Hepatocyte (in vitro differentiated cells): ENCODE data around the gene CENPP. TPM values are rescaled to one million over a fixed set of nuclear protein-coding genes. Genes with fewer than 3 reads are reported as not detected.

Source experiments
- DNase-seq: peaks from one replicate; pipeline ENCODE4 v3.0.0-alpha.2; 2016; ENCODE audit warnings: low spot score
- H2AFZ ChIP-seq: fragments of 200-600 bp; sonication (generic); 2 replicates; pipeline ENCODE4 v1.6.0; 2016; ENCODE audit warnings: antibody characterized with exemption, mild to moderate bottlenecking
- H3K27ac ChIP-seq: fragments of 200-600 bp; sonication (generic); 2 replicates; pipeline ENCODE4 v1.5.1; 2016; ENCODE audit warnings: mild to moderate bottlenecking
- H3K27me3 ChIP-seq: fragments of 200-600 bp; sonication (generic); 2 replicates; pipeline ENCODE4 v1.6.1; 2016
- H3K36me3 ChIP-seq: fragments of 200-600 bp; sonication (generic); replicated peaks from 2 replicates; pipeline ENCODE4 v1.5.1; 2016; ENCODE audit warnings: low read depth; ENCODE audit not compliant: insufficient read depth
- H3K4me1 ChIP-seq: fragments of 200-600 bp; sonication (generic); 2 replicates; pipeline ENCODE4 v1.5.1; 2016; ENCODE audit warnings: mild to moderate bottlenecking, moderate library complexity; ENCODE audit not compliant: insufficient read depth
- H3K4me2 ChIP-seq: fragments of 200-600 bp; sonication (generic); 2 replicates; pipeline ENCODE4 v1.6.0; 2016
- H3K4me3 ChIP-seq: fragments of 200-600 bp; sonication (generic); 2 replicates; pipeline ENCODE4 v1.5.1; 2016; ENCODE audit warnings: mild to moderate bottlenecking
- H3K79me2 ChIP-seq: fragments of 200-600 bp; sonication (generic); 2 replicates; pipeline ENCODE4 v1.6.0; 2017; ENCODE audit warnings: mild to moderate bottlenecking
- H3K9me2 ChIP-seq: fragments of 200-600 bp; sonication (generic); replicated peaks from 2 replicates; pipeline ENCODE4 v1.6.0; 2017; ENCODE audit warnings: mild to moderate bottlenecking; ENCODE audit not compliant: insufficient read depth
- H3K9me3 ChIP-seq: fragments of 200-600 bp; sonication (generic); 2 replicates; pipeline ENCODE4 v1.5.1; 2016; ENCODE audit warnings: low read depth, mild to moderate bottlenecking
- H4K20me1 ChIP-seq: fragments of 200-600 bp; sonication (generic); 2 replicates; pipeline ENCODE4 v1.6.0; 2016; ENCODE audit warnings: mild to moderate bottlenecking; ENCODE audit not compliant: insufficient read depth, poor library complexity, severe bottlenecking
- CTCF ChIP-seq: fragments of 200-600 bp; sonication (generic); IDR thresholded peaks from 2 replicates; pipeline ENCODE4 v1.5.1; 2016; ENCODE audit warnings: antibody characterized with exemption, mild to moderate bottlenecking; ENCODE audit not compliant: poor library complexity
- EZH2 ChIP-seq: fragments of 200-600 bp; sonication (generic); IDR thresholded peaks from 2 replicates; pipeline ENCODE4 v1.6.1; 2016; ENCODE audit warnings: antibody characterized with exemption, mild to moderate bottlenecking, borderline replicate concordance
- EZH2phosphoT487 ChIP-seq: fragments of 200-600 bp; sonication (generic); IDR thresholded peaks from one replicate; pipeline ENCODE4 v1.6.1; 2018; ENCODE audit warnings: antibody characterized with exemption, mild to moderate bottlenecking, low read depth, moderate library complexity; ENCODE audit not compliant: unreplicated experiment, severe bottlenecking
- WGBS: methylation state at CpG from one replicate; pipeline ENCODE4 v1.1.6; 2016; ENCODE audit warnings: low lambda C conversion rate; ENCODE audit errors: missing lambda C conversion rate; 5-methylcytosine and 5-hydroxymethylcytosine counted together
- polyA plus RNA-seq: library from polyadenylated mRNA; unstranded; fragments of >200 nt; fragmentation: Nextera tagmentation; extraction: Ambion mirVana; gene quantifications from 2 replicates; pipeline ENCODE4 v1.2.1, GENCODE V29; 2016
- total RNA-seq: library from RNA; depleted of rRNA; stranded (reverse); fragments of >200 nt; gene quantifications from 2 replicates; pipeline ENCODE4 v1.2.3, GENCODE V29; 2014

Gene CENPP
- total and polyA plus RNA-seq, 2 experiments from 2014 or later: 5.1 to 5.9 TPM

- Histone ChIP-seq H3K79me2 (no peaks in the 10 kb centered on the region), H3K4me3 (no peak overlapping the region), H2AFZ (no peak overlapping the region), H3K9me2 (no peaks in the 10 kb centered on the region), H3K27ac (no peak overlapping the region), H3K36me3 (no peaks in the 10 kb centered on the region), H3K4me1 (no peaks in the 10 kb centered on the region), H4K20me1 (no peaks in the 10 kb centered on the region), H3K27me3 (no peaks in the 10 kb centered on the region), H3K9me3 (no peaks in the 10 kb centered on the region), H3K4me2 (no peak overlapping the region)
- DNase-seq: no peak
- WGBS: 97% methylated on average over 26 of the region's 26 CpGs
- TF ChIP-seq CTCF (no peak), EZH2phosphoT487 (no peak), EZH2 (no peak)
Measured at GRCh38 chr9:92637886-92638620, 312.3 kb downstream of the CENPP start.

GRCh38 chr9:92638621-92639101, 312.9 kb downstream of the CENPP start:
- H3K9me3 ChIP-seq: no peaks in the 10 kb centered on the region
- no peaks in the 10 kb centered on the region for H3K9me2 ChIP-seq
- H3K27ac ChIP-seq: no peak overlapping the region
- H3K27me3 ChIP-seq: no peaks in the 10 kb centered on the region
- no peaks in the 10 kb centered on the region for H3K4me1 ChIP-seq
- 93% methylated on average over 5 of the region's 5 CpGs for WGBS
- H3K4me3 ChIP-seq: no peak overlapping the region
- H2AFZ ChIP-seq: no peak overlapping the region
- no peak for DNase-seq
- no peaks in the 10 kb centered on the region for H4K20me1 ChIP-seq
- no peaks in the 10 kb centered on the region for H3K79me2 ChIP-seq
- no peaks in the 10 kb centered on the region for H3K36me3 ChIP-seq
- TF ChIP-seq EZH2: no peak
- TF ChIP-seq EZH2phosphoT487: no peak
- no peak for TF ChIP-seq CTCF
- no peak overlapping the region for H3K4me2 ChIP-seq

- Histone ChIP-seq H2AFZ (no peak overlapping the region), H3K4me2 (no peak overlapping the region), H3K27me3 (no peaks in the 10 kb centered on the region), H3K9me2 (no peaks in the 10 kb centered on the region), H4K20me1 (no peaks in the 10 kb centered on the region), H3K79me2 (no peaks in the 10 kb centered on the region), H3K36me3 (no peaks in the 10 kb centered on the region), H3K4me3 (no peak overlapping the region), H3K27ac (no peak overlapping the region), H3K4me1 (no peaks in the 10 kb centered on the region), H3K9me3 (no peaks in the 10 kb centered on the region)
- no peak for TF ChIP-seq EZH2
- WGBS: 95% methylated on average over 7 of the region's 7 CpGs
- DNase-seq: no peak
Measured at GRCh38 chr9:92639124-92639523, 313.4 kb downstream of the CENPP start.

DNA sequence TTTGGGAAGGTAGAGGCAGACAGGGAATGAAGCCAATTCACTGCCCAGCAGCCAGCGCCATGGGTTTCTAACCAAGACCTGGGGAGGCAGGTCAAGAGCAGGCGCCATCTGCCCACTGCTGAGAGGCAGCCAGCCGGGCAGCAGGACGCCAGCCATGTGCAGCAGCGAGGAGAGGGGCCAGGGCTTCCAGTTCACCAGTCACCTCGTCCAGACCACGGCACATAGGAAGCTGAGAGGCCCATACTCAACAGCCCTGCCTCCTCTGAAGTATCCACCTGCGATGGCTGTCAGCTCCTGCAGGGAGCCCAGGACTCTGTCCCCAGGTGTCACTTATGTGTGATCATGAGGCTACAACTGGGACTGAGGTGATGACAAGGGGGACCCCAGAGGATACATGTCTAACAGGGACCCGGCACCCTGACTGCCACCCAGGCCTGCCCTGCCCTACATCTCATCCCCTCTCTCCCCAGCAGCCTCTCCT, 314.1 kb downstream of the CENPP start:
- H3K9me3 ChIP-seq: no peaks in the 10 kb centered on the region
- no peaks in the 10 kb centered on the region for H3K27me3 ChIP-seq
- H3K27ac ChIP-seq: no peak overlapping the region
- no peak overlapping the region for H3K4me2 ChIP-seq
- H3K4me1 ChIP-seq: no peaks in the 10 kb centered on the region
- 94% methylated on average over 8 of the region's 9 CpGs for WGBS
- H2AFZ ChIP-seq: no peak overlapping the region
- no peaks in the 10 kb centered on the region for H4K20me1 ChIP-seq
- no peaks in the 10 kb centered on the region for H3K79me2 ChIP-seq
- no peaks in the 10 kb centered on the region for H3K36me3 ChIP-seq
- no peaks in the 10 kb centered on the region for H3K9me2 ChIP-seq
- no peak for DNase-seq
- TF ChIP-seq EZH2: no peak
- no peak for TF ChIP-seq CTCF
- no peak for TF ChIP-seq EZH2phosphoT487
- no peak overlapping the region for H3K4me3 ChIP-seq
